ENCODE measurements around the gene SLC44A4. TPM values are rescaled to one million over a fixed set of nuclear protein-coding genes. Genes with fewer than 3 reads are reported as not detected.
"Not testable (repeated sequence)": the region's sequence is repeated elsewhere in the genome, so short reads cannot be mapped to it uniquely, and the experiment has no call there.

Gene SLC44A4
- total and polyA plus RNA-seq, 2 of the 8 experiments (the other 6 are each of a cell fraction or from before 2014, with no cell fraction given), result 4.8 to 7.0 TPM

DNA sequence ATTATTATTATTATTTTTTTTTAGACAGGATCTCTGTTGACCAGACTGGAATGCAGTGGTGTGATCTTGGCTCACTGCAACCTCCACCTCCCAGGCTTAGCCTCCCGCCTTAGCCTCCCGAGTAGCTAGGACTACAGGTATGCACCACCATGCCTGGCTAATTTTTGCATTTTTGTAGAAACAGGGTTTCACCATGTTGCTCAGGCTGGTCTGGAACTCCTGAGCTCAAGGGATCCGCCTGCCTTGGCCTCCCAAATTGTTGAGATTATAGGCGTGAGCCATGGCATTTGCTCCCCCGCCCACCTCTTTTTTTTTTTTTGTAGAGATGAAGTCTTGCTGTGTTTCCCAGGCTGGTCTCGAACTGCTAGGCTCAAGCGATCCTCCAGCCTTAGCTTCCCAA is 30.5 kb upstream of the SLC44A4 start:
- H4K5ac ChIP-seq (ENCODE audit: insufficient read length, low read depth, low read length); DNase-seq (ENCODE audit: low read depth in 1 of 2, low spot score in 2 of 2); H2BK12ac ChIP-seq (ENCODE audit: low read depth, low read length); H3K14ac ChIP-seq (ENCODE audit: insufficient read length); H3K79me1 ChIP-seq (ENCODE audit: low read depth, low read length); H3K4me3 ChIP-seq (ENCODE audit: extremely low read depth in 1 of 4, insufficient read depth in 2 of 4, low read depth in 3 of 4, low read length in 4 of 4); H4K8ac ChIP-seq (ENCODE audit: extremely low read depth, insufficient read depth, low read length); H3K27me3 ChIP-seq (replicated peaks in 1 of 4; ENCODE audit: control insufficient read depth in 3 of 4, extremely low read depth in 1 of 4, insufficient read depth in 3 of 4, low read length in 3 of 4); H4K20me1 ChIP-seq (replicated peaks in 1 of 2; ENCODE audit: control insufficient read depth in 1 of 2, insufficient read depth in 2 of 2, low read length in 2 of 2); H2BK20ac ChIP-seq (ENCODE audit: low read length); H3K4me1 ChIP-seq (replicated peaks in 1 of 4; ENCODE audit: control insufficient read depth in 3 of 4, insufficient read depth in 4 of 4, low read length in 3 of 4); H2AK5ac ChIP-seq (ENCODE audit: low read depth, low read length); FAIRE-seq; H2BK15ac ChIP-seq (ENCODE audit: low read length); H3K4me2 ChIP-seq (ENCODE audit: insufficient read depth in 1 of 2, low read depth in 2 of 2, low read length in 2 of 2); H3K9ac ChIP-seq (replicated peaks in 1 of 4; ENCODE audit: extremely low read depth in 1 of 4, low read depth in 3 of 4, low read length in 3 of 4); H3K4ac ChIP-seq (replicated peaks; ENCODE audit: insufficient read length, low read depth, low read length); H2BK5ac ChIP-seq (ENCODE audit: low read depth, low read length); H3K56ac ChIP-seq (replicated peaks; ENCODE audit: insufficient read length, low read depth, low read length); H3K18ac ChIP-seq (ENCODE audit: extremely low read depth, low read length); H2AFZ ChIP-seq (ENCODE audit: low read length); H3K79me2 ChIP-seq (ENCODE audit: control insufficient read depth in 1 of 2, insufficient read depth in 2 of 2, low read length in 2 of 2); H3K23ac ChIP-seq (ENCODE audit: insufficient read length); H4K91ac ChIP-seq (replicated peaks; ENCODE audit: insufficient read length, low read length); H3K23me2 ChIP-seq (ENCODE audit: low read depth, low read length); H2BK120ac ChIP-seq (replicated peaks; ENCODE audit: low read depth, low read length); H3K9me3 ChIP-seq (ENCODE audit: insufficient read depth in 2 of 2, low read depth in 1 of 2, low read length in 1 of 2); H3K36me3 ChIP-seq (ENCODE audit: control insufficient read depth in 2 of 4, insufficient read depth in 4 of 4, low read length in 3 of 4); H3K27ac ChIP-seq (ENCODE audit: low read depth, low read length): not testable (repeated sequence)
- POLR2A ChIA-PET (ENCODE audit: partially characterized antibody), result interaction anchor here (1.0 to 1.7 kb wide), 4 partner anchors 11 to 75 kb away, joined by 3 to 6 read pairs (median 4); partner anchors contain the start of gene EHMT2
- CTCF ChIA-PET (ENCODE audit: partially characterized antibody), result interaction anchor here (0.6 to 1.5 kb wide), 4 partner anchors 12 to 47 kb away, joined by 3 to 5 read pairs (median 3); partner anchors contain the start of gene NEU1
- 88% methylated on average over 7 of the region's 7 CpGs; no CpG with 5 or more reads in 1 of the 2 experiments for WGBS, 2 experiments (ENCODE audit: extremely low coverage in 1 of 2, insufficient coverage in 1 of 2, insufficient read length in 1 of 2, insufficient replicate concordance in 2 of 2, low coverage in 1 of 2, low lambda C conversion rate in 2 of 2, missing lambda C conversion rate in 1 of 2)

Measured in H1 (cell line).